NCI-H2196 treated with DMSO at 0.1 percent for 48 hours (cell line): ENCODE results near the gene HES5.

Source experiments
- DNase-seq: peaks from one replicate; lab custom pipeline; 2025; ENCODE audit not compliant: unreplicated experiment; lab: John Stamatoyannopoulos, UW

HES5 gene

DNA sequence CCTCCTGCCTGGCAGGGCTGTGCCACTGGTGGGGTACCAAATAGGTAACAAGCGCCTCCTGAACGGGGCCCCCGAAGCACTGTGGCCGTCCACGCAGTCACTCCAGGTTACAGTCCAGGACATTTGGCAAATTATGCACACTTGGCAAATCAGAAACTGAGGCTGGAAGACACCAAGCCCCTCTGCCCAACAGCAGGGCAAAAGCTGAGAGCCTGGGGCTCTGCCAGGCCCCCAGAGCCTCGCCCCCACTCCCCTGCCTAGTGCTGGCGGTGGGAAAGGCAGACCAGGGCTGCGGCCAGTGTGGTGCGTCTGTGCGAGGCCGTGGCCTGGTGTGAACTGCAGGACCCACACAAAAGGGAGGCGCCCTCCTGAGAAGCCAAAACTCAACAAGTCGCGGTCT is 13.1 kb downstream of the HES5 start:
- DNase-seq, result no peak

DNA sequence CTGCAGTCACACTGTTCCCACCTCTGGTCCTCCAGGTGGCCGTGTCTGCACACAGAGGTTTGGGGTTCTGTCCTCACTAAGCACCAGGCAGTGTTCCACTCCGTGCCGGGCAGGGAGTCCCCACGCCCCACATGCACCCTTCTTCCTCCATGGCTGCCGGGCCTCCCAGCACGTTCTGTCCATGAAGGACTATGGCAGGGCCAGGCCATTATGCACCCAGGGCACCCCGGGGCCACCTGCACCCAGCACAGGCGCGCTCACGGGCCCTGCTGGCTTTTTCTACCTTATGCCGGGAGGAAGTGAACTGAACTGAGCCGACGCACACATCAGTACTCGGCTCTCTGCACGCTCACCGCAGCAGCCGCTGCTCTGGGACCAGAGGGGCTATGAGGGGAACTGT is 13.9 kb downstream of the HES5 start:
- DNase-seq, result no peak

DNA sequence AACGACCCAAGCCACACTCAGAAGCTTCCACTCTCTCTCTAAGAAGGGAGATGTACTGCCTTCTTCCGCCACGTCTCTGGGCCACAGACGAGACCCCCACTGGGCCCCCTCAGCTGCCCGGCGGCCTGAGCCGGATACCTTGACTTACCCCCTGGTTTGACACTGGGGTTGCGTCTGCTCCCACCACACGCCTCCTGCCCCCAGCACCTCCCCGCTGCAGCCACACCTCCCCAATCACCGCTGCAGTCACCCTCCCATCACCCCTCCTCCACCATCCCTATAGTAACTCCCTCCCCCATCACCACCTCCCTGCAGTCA is 14.3 kb downstream of the HES5 start:
- DNase-seq, result no peak

DNA sequence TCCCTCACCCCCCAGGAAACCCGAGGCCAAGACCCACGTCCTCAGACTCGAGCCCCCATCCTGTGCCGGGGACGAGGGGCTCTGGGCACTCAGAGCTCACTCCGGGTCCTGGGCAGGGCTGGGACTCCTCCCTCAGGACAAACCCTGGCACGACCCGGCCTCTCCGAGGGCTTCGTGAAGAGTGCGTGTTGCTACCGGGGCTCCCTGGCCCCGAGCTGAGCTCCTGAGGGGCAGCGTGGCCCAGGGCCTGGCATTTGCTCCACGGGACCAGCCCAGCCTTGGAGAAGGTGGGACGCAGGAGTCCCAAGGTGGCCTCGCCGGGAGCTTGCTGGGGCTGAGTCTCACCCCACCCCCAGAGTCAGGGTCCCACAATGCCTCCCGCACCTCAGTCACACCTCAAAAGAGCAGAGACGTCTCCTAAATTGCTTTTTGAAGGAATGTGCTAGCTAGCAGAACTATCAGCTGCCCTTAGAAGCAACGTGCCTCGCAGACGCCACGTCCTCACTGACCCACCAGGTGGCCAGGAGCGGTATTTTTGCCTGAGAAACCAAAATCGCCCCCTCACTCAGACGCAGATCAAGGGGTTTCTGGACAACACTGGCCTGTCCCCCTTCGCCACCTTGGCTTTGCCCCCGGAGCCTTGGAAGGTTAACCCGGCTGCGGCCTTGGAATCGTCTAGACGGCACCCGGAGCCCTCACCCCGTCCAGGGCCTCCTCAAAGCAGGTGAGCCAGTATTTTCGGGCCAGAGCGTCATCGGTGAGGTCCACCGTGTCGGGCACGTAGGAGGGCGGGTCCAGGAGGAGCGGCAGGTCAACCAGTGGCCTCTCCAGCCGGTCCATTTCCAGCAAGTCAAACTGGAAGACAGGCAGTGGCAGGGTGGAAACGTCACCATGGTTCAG is 14.9 kb downstream of the HES5 start:
- DNase-seq, result no peak

DNA sequence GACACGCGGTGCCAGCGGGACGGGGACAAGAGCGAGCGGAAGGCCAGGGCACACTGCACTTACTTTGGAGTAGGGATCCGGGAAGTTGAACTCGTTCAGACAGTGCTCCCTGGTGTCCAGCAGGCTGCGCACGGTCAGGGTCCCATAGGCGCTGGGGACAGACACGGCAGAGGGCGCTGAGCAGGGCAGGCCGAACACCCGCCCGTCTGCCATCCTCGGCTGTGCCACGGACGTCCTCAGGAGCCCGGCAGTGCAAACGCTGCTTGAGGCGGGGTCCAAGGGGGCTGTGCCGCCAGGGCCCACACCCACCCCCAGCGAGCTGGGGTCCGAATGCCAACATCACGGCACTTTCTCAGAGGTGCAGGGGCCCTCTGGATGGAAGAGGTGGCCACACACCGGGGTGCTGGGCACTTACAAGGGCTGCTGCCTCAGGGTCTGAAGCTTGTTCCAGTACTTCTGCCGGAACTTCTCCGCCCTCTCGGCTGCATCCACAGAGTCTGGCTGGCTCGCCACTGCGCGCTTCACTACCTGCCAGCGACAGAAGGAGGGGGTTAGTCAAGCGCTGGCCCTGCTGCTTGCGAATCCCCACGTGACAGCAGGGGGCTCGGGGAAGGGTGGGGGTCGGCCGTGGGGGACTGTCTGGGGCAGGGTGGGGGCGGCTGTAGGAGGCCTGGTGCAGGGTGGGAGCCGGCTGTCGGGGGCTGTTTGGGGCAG is 16.0 kb downstream of the HES5 start:
- no peak for DNase-seq

DNA sequence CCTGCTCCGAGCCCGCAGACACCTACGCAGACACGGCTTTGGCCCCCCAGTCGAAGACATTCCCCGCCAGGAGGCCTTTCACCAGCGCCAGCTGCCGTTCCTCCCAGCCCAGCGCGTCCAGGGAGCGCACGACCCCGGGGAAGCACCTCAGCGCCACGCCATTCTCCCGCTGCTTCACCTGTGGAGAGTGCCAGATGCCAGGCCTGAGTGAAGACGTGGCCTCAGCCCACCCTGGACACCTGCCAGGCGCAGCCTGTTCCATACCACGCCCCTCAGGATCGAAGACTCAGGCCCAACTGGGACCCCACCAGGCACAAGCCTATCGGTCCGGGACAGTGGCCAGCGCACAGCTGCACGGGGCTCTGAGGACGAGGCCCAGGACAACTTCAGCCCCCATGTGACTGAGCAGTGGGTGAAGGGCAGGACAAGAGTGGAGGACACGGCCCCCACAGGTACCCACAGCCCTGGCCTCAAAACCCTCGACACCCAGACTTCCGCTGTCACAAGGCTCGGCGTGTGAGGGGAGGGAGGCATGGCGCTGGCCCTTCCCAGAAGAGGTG is 17.1 kb downstream of the HES5 start:
- no peak for DNase-seq

DNA sequence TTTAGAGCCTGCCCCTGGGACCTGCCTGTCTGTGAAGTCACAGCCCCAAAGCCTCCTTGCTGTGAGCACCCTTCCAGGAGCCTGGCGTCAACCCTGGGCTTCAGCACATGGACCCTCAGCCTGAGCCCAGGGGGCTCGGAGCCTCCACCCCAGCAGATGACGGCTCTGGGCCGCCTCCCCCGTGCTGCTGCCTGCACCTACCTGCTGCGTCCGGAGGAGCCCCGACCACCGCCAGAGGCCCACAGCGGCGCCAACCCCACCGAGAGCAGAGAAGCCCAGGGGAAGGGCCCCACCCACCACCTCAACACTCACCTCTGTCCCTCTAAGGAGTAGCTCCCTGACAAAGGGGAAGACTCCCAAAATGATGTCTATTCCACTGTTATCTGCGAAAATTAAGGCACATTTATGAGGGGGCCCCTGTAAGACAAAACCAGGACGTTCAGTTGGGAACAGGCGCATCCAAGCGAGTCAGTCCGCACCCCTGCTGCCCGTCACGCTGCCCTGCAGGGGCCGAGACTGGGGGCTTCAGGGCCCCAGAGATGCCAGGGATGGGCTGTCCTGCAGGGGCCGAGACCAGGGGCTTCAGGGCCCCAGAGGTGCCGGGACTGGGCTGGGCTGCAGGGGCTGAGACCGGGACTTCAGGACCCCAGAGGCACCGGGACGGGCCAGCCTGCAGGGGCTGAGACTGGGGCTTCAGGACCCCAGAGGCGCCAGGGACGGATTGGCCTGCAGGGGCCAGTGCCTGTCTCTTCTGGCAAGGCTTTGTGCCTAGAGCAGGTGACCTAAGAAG is 19.5 kb downstream of the HES5 start:
- no peak for DNase-seq

DNA sequence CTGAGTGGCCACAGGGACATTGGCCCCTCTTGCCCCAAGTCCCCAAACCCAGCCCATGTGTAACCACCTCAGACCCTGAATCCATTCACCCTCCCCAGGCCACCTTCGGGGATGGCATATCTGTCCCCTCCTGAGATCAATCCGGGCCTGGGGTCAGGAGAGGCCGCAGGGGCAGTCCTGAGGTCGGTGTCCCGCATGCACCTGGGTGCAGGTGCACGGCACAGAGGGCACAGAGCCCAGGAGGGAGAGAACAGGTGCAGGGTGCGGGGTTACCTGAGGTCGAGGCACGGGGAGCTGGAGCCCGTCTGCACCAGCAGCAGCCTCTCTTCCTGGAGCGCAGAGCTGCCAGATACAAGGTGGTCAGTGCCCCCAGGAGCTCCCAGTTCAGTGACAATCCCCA is 20.5 kb downstream of the HES5 start:
- no peak for DNase-seq

DNA sequence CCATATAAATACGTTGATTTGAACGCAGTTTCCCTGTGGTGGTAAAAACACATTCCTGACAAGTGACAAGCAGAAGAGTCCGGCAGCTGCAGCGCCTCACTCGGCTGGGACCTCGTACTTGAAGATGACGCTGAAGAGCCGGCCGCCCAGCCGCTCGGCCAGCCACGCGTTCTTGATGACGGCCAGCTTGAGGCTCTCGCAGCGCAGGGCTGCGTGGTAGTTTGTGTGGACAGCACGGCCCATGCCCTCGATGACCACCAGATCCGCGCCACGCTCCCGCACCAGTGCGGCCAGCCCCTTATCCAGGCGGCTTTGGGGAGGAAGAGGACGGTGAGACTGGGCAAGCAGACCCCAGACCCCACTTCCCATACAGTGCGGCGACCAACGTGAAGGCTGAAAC is 21.3 kb downstream of the HES5 start:
- DNase-seq, result no peak

DNA sequence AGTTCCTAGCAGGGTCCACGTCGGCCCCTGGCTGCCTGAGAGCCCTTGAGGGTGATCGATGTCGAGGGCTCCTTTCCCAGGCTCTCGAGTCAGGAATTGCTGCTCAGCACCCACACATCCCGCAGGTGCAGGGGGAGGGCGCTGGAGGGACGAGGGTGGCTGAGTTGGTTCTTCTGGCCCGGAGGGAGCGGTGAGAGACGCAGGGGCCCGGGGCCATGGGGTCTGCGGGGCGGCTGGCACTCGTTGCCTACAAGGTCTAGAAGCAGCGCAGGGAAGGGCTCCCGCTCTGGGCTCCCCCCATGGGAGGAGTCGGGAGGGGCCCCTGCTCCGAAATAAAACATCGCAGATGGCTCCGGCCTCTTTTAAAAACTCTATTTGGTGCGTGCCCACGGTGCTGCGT is 21.9 kb downstream of the HES5 start:
- no peak for DNase-seq

DNA sequence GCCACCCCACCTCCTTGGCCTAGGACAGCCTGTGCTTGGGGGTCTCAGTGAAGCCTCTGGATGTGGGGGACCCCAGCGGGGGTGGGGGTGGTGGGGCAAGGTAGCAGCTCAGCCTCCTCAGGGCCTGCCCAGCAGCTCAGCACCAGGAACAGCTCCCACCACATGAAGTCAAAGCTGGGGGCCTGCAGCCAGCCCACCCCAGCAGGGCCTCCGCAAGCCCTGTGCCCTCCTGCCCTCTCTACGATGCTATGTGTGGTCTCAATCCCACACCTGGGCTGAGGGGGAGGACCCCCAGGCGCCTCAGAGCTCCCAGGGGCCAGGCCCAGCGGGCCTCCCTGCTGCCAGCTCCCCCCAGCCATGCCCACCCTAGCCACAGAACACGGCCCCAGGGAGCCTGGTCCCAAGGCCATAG is 22.3 kb downstream of the HES5 start:
- no peak for DNase-seq

DNA sequence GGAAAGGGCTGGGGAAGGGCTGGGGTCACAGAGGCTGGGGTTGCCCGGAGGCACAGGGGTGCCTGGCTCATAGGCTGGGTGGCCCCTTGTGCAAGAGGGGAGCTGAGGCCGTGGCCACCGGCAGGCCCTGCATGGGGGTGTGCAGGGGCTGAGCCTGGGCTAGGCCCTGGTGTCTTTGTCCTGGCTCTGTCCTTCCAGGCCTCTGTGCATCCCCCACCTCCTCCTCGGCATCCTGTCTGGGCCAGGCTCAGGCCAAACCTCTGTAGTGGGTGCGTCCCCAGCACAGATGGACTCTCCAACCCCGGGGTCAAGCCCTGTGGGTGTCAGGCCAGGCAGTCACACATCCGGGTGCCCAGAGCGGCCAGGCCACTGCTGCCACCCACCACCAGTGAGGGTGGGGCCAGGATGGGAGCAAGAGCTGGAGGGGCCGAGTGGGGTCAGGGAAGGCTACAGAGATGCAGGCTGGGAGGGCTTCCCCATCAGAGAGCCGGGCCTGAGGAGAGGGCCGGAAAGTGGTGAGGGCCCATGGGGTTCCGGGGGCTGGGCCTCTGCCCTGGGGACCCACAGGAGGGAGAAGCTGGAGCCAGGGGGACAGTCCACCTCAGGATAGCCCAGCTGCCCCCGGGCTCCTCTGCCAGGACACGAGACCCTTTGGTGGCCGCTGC is 23.0 kb downstream of the HES5 start:
- DNase-seq, result no peak

DNA sequence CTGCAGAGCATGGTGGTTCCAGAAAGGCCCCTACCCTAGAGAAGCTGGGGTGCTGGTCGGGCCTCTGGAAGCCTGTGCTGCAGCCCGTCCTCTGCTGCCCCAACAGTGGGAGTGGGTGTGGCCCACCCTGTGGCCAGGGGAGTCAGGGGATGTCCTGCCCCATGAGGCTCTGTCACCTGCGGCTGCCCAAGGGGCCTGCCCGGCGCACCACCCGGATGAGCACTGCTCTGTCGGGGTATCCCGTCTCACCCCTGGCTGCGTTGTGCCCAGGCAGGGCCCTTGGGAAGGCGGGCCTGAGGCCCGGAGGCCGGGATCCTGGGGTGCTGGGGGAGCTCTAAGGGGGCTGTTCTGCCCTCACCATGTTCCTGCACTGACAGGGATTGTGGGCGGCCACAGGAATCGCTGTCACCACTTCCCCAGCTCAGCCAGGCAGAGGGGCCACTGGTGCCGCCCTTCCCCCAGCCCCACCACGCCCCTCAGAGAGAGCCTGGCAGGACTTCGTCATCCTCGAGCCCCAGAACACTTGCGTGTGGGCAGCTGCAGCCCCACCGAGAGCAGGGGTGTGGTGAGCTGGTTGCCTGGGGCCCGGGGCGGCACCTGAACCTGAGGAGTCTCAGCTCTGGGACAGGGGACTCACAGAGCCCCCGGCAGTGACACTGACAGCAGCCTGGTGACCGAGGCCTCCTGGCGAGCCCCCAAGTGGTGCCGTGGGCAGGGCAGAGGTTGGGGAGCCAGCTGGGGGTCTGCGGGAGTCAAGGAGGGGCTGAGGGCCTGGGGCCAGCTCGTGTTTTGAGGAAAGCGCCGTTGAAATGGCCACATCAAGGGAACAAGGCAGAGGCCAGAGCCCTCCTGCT is 23.8 kb downstream of the HES5 start:
- no peak for DNase-seq

DNA sequence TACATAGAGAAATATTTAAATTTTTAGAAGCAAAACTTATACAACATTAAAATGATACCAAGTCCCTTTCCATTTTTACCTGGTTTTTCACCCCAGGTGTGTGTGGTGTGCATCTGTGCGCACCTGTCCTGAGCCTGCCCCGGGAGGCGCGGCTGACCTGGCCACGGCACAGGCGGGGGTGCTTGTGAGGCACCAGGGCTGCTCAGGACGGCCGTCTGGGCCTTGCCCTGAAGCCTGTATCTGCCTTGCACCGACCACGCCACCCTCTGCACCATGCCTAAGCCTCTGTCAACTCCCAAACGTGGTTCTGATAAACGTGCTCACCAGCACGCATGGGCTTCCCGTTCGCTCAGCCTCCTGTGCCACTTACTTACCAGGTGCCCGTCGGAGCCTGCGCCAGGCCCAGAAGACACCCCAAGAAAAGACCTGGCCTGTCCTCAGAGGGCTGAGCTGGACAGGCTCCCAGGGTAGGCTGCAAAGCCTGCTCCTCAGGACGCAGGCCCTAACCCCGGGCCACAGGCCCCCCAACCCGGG is 24.5 kb downstream of the HES5 start:
- no peak for DNase-seq

DNA sequence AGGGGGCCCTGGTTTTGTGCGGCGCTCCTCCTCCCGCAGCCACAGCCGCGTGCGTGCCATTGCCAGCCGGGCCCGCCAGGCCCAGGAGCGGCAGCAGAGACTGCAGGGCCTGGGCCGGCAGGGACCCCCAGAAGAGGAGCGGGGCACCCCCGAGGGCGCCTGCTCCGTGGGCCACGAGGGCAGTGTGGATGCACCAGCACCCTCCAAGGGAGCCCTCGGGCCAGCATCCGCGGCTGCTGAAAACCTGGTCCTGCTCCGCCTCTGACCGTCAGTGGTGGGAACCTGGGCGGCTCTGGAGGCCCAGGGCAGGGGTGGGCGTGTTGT is 25.2 kb downstream of the HES5 start:
- no peak for DNase-seq

DNA sequence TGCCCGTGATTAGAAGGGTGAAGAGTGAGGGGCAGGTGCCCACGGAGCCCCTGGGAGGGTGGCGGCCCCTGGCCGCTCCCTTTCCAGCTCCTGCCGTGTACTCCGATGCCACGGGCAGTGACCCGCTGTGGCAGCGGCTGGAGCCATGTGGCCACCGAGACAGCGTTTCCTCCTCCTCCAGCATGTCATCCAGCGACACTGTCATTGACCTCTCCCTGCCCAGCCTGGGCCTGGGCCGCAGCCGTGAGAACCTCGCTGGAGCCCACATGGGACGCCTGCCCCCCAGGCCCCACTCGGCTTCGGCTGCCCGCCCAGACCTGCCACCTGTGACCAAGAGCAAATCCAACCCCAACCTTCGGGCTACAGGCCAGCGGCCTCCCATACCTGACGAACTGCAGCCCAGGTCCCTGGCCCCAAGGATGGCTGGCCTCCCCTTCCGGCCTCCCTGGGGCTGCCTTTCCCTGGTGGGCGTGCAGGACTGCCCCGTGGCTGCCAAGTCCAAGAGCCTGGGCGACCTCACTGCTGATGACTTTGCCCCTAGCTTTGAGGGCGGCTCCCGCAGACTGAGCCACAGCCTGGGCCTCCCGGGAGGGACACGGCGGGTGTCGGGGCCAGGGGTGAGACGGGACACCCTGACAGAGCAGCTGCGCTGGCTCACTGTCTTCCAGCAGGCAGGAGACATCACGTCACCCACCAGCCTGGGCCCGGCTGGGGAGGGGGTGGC is 25.7 kb downstream of the HES5 start:
- no peak for DNase-seq

DNA sequence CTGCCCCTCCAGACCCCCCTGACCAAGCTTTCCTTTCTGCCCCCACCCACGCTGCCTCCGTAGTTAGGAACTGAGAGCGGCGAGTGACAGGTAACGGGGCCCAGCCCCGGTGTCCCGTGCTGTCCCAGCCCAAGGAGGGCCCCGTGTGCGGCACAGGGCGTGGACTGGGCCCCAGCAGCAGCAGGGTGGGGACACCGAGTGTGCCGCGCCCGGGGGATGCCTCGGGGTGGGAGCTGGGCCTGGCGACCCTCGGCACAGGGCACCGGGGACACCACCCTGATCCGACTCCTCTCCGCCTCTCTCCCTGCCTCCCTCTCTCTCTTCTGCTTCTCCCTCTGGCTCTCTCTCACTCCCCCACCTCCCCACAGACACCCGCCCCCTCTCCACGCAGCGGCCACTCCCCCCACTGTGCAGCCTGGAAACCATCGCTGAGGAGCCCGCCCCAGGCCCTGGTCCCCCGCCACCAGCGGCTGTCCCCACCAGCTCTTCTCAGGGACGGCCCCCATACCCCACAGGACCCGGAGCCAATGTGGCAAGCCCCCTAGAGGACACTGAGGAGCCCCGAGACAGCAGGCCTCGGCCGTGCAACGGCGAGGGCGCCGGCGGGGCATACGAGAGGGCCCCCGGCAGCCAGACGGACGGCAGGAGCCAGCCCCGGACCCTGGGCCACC is 26.4 kb downstream of the HES5 start:
- no peak for DNase-seq

DNA sequence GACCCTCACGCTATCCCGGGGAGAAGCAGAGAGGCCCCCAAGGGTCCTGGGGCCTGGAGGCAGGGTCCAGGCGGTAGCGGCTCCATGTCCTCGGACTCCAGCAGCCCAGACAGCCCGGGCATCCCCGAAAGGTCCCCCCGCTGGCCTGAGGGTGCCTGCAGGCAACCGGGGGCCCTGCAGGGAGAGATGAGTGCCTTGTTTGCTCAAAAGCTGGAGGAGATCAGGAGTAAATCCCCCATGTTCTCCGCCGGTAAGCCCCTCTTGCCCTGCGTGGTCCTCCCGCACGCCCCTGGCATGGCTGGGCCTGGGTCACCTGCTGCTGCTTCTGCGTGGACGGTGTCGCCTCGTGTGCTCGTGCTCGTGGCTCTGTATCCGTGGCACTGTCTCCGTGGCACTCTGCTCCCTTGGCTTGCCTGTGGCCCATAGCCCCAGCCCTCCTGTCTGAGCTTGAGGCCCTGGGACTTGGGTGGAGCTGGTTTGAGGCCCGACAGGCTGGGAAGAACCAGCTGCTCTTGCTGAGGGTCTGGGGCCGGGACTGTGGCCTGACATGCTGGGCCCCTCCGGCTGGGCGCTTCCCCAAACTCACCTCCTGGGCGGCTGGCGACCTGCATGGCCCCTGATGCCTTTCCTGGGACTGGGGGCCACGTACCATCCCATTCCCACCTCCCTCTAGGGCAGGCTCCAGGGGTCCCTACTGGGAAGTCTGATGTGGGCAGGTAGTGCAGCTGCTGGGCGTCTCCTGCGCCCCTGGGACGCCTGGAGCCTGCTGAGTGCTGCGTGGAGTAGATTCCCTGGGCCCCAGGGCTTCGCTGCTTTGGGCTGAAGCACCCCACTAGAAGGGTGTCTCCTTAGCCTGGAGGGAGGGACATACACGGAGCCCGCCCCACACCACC is 27.2 kb downstream of the HES5 start:
- no peak for DNase-seq
